NCI-H128 (cell line): ENCODE data around the gene MCM9.
"Not testable (repeated sequence)": the region's sequence is repeated elsewhere in the genome, so short reads cannot be mapped to it uniquely, and the experiment has no call there.

ENCODE experiments used
- DNase-seq: peaks from one replicate; lab custom pipeline; 2025; ENCODE audit not compliant: unreplicated experiment; lab: John Stamatoyannopoulos, UW

Gene MCM9

DNA sequence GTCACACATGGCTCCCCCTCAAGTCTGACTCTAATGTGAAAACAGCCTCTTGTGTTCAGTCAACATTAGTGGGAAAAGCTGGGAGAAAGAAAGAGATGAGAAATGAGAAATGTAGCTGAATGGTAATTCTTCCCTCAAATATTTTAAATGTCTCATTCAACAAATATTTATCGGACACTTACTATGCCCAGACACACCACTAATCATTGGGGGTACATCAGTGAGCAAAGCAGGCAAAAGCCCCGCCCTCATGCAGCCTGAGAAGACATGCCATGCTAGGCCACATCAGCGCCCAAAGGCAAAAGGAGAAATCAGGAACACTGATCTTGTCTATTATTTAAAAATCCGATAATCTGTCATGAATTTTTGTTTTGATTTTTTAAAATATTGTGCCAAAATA is 130.9 kb downstream of the MCM9 start:
- no peak for DNase-seq

DNA sequence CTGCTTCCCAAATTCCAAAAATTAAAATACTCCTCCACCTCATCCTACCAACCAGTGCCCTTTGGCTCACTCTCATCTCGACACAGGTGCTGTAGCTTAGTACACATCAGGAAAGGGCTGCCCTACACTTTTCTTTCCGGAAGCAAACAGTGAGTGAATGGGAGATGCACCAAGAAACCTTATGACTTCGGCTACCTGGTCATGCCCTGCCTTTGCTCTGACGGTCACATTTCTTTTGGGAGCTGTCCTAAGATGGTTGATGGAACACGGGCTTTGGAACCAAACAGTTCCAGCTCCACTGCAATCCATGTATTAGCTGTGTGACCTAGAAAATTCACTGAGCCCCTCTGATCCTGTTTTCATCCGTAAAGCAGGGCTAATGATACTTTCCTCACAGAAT is 133.7 kb downstream of the MCM9 start:
- DNase-seq: no peak

DNA sequence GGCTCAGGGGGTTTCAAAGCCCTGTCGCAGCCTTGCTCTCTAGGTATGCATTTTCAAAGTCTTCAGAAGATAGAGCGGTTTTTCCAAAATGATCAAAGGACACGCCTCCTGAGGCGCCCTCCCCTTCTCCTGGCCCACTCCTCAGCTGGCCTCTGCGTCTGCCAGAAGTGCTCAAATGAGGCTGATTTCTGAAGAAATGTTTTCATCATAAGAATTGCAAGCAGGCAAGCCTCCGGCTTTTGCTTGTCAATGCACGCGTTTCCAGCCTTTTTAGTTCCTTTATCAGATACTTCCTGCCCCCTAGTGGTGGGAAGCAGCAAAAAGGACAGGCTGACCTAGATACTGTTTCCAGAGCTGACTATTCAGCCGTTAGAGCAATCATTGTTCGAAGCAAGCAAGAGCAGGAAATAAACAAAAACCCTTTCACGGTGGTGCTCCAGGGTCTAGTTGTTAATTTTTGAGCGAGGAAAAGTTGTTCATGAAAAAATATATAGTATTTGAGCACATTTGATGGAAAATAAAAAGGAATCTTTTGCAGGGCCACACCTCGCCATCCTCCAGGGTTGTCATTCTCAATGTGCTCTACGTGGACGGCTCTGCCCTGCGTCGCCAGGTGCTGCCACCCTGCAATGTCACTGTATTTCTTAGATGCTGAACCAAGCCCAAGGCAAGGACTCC is 134.4 kb downstream of the MCM9 start:
- peak; percentile 57 for DNase-seq

DNA sequence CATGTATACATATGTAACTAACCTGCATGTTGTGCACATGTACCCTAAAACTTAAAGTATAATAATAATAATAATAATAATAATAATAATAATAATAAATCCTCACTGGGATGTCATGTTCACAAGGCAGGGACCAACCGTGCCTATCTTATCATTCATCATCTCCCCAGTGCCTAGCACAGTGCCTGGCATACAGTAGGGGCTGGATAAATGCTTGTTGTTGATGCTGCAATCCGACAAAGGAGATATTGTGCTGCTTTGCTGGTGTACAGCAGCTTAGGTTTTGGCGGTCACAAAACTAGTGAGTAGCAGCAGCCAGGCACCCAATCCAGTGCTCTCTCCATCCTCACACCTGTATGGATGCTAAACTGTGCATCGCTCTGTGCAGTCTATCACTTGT is 135.1 kb downstream of the MCM9 start:
- no peak for DNase-seq

DNA sequence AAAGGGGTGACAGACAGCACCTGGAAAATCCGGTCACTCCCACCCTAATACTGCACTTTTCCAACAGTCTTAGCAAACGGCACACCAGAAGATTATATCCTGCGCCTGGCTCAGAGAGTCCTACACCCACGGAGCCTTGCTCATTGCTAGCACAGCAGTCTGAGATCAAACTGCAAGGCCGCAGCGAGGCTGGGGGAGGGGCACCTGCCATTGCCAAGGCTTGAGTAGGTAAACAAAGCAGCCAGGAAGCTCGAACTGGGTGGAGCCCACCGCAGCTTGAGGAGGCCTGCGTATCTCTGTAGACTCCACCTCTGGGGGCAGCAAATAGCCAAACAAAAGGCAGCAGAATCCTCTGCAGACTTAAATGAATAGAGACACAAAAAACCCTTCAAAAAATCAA is 138.4 kb downstream of the MCM9 start:
- not testable (repeated sequence) for DNase-seq

DNA sequence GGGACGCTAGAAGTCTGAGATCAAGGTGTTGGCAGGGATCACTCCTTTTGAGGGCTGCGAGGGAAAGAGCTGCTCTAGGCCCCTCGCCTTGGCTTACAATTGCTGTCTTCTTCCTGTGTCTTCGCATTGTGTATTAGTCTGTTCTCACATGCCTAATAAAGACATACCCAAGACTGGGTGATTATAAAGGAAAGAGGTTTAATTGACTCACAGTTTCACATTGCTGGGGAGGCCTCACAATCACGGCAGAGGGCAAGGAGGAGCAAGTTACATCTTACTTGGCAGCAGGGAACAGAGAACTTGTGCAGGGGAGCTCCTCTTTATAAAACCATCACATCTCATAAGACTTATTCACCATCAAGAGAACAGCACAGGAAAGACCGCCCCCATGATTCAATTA is 143.5 kb downstream of the MCM9 start:
- no peak for DNase-seq

DNA sequence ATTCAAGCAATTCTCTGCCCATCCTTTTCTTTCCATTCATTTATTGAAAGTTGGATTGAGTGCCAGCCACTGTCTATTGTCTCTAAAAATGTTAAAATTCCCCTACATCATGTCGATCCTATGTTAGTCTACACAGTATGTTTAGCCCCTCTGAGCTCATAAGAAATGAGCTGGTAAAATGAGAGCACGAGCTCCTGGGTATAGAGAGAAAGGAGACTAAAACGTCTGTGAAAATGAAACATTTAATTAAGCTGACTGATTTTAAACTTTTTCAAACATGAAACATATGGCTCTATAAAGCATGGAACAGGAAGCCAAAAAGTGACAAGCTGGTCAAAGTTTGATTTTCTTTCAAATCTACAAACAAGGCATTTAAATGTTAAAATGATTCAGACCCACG is 145.0 kb downstream of the MCM9 start:
- no peak for DNase-seq

DNA sequence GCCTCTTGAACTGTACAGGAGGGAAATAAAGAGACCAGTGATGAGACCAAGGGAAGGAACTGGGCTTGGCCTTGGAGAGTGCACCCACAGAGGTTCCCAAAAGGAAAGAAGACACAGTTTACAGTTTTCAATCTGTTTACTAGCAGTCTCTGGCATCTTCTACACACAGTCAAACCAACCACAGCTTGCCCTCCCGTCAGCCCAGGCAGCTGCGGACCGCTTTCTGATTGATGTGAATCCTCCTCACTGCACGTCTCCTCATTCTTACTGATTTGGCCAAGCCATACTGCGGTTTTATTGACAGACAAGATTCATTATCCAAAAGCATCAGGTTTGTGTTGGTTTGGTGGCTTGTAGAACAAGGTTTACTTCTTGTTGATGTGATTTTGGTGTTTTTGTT is 145.5 kb downstream of the MCM9 start:
- DNase-seq: no peak

DNA sequence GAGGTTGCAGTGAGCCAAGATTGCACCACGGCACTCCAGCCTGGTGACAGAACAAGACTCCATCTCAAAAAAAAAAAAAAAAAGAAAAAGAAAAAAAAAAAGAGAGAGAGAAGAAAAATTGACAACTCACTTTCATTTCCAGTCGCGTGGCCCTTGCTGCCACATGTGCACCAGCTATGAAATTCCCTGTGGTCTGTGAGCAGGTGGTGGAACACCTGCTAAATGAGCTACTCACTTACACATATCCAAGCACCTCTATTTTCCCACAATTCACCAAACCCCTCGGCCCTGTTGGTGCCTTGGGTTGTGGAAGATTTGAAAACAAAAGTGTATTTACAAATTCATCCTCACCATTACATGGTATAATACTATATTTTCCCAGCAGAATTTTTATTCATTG is 146.3 kb downstream of the MCM9 start:
- DNase-seq: no peak

DNA sequence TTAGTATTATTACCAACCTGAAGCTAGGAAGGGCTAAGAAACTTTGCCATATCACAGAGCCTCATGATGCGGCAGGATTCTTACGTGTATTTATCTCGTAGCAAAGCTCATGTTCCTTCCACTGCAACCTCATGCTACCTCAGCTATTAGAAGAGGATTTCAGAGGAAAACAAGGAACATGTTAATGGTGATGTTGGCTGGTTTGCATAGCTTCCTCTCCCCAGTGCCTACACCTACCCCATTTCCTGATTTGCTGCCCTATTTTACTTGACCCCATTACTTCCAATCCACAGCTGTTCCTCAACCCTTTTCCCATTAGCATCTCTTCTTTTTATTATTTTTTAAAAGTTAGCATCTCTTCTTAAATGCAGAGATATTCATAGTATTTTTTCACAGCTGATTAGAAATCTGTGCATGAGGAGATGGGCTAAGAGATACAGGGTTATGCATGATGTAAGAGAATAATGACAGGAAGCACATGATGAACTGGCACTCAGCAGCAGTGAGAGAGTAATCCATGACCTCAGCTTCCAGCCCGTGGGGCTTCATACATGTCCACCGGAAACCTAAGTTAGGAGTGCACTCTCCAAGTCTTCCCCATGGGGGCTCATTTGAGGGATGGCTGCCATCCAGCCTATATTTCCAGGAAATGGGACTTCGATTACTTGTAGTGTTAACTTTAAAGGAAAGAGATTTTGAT is 147.1 kb downstream of the MCM9 start:
- no peak for DNase-seq

DNA sequence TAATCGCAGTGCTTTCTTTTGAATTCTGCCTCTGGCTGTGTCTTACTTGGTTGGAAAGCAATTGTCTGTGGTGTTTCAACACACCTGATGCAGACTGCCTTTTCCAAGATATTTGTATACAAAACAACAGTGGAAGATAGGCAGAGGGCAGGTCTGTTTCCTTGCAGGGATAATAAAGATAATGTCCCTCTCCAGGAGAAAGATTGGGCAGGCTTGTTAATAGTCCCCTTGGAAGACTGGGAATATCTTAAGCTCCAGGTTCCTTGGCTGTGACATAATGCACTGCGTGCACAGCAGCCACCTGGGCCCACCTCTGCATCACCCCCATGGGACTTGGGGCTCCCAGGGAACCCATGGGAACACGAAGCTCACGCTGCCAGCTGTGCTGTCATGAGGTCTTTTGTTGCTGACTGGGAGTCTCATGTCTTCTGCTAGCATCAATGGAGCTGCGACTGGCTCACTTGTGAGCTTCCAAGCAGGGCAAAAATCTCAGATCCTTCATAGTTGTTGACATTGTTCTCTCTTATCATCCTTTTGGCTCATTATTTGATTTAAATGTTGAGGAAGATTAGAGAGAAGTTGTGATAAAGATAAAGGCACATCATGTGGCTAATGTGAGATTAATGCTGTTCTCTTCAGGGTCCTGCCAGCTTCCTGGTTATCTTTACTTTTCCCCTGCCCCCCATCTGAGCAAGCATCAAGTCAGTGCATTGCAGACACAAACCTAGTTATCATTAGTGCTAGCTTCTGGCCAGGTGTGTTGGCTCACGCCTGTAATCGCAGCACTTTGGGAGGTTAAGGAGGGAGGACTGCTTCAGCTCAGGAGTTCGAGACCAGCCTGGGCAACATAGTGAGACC is 148.1 kb downstream of the MCM9 start:
- no peak for DNase-seq

DNA sequence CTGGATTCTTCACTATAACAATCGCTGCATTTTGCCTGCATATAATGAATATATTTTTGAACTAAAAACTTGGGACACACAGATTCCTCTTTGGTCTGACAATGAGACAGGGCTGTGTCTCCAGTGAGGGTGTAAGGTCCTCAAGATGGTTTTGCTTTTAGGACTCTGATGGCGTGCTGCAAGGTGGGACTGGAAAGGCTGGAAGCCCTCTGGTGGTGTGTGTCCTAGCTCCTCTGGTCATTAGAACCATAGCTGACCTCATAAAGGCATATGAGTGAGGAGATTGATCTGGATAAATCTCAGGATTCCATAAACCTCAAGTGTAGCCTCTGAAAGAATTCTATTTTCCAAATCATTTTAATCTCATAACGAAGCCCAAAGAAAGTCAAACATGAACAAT is 149.4 kb downstream of the MCM9 start:
- no peak for DNase-seq

DNA sequence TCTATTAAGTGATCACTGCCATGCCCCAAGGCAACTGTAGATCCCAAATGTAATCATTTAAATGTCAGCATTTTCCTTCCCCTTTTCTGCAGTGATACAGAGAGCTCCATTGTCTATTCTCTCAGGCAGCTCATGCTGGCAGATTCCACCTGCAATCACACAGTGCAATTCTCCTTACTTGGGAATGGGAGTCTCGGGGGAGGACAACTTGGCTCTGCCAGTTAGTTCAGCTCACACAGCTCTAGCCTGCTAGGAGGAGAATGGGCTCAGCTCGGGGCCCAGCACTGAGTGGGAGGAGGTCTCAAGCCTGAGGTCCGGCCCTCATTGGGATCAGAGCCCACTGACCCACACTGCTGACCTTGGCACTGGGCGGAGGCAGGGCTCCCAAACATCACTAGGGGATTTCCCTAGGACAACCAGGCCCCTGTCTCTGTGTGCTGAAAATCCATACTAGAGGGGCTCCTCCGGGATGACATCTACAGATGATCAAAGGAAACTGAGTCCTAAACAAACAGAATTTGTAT is 150.3 kb downstream of the MCM9 start:
- DNase-seq: no peak

DNA sequence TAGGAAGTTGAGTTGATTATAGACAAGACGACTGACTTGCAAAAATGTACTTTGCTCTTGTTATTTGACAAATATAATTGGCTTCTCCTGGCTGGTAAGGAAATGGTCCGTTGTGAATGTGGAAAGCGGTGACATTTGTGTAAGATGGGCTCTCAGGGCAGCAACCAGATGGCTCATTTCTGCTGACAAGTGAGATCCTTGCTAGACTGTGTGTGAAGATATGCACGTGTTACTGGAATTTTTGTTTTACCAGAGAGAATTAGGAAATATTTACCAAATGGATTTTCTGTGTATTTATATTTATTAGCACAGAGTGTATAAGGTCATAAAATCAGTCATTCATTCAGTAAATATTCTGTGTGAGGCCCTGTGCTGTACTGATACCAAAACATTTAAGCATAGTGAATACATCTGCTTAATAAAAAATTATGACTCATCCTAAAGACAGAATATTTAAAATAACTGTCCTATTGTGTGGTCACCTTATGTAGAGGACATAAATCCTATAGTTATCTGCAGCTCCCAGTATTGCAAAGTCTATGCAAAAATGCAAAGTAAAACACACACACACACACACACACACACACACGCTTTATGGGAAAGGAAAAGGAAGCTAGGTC is 150.9 kb downstream of the MCM9 start:
- no peak for DNase-seq

DNA sequence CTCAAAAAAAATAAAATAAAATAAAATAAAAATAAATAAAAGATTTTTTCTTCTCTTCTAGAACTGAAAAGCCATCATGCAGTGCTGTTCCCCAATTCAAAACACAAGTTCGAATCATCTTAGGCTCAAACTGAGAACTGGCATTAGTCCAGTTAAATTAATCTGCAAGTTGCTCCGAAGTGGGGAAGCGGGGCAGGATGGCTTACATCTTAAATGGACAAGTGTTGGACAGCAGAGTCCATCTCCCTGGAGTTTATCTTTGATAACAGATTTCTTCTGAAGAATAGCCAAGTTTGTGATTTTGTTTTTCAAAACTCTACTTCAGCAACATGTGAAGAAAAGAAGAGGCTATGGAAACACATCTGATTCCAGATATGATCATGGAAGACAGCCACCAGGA is 152.3 kb downstream of the MCM9 start:
- no peak for DNase-seq

DNA sequence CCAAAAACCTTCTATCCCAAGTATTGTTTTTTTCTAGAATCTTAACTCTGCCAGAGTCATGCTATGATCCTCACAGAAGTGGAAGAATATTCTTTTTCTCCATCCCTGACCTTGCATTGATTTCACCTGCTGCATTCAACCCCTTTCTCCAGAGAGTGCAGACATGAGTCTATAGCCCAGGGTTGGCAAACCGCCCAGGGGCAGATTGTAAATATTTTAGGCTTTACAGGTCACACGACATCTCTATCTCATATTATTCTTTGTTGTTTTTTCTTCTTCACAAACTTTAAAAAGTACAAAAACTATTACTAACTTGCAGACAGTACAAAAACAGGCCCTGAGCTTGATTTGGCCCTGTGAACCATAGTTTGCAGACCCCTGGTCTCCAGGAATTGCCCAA is 153.1 kb downstream of the MCM9 start:
- DNase-seq: no peak

DNA sequence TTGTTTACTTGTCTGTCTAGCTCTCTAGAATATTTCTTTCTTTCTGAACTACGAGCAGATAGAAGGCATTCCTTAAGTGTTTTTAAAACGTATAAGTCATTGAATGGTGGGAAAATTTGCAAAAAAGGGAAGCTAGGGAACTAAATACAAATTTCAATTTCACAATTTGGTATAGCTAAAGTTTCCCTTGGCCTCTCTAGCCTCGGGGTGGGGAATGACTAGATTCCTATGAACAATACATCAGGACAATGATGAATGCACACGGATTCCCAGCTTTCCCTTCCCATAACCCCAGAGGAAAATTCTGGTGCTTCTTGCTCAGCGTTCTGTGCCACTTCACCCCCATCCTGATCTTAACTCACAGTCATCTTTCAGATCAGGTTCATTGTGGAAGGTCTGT is 154.3 kb downstream of the MCM9 start:
- no peak for DNase-seq

DNA sequence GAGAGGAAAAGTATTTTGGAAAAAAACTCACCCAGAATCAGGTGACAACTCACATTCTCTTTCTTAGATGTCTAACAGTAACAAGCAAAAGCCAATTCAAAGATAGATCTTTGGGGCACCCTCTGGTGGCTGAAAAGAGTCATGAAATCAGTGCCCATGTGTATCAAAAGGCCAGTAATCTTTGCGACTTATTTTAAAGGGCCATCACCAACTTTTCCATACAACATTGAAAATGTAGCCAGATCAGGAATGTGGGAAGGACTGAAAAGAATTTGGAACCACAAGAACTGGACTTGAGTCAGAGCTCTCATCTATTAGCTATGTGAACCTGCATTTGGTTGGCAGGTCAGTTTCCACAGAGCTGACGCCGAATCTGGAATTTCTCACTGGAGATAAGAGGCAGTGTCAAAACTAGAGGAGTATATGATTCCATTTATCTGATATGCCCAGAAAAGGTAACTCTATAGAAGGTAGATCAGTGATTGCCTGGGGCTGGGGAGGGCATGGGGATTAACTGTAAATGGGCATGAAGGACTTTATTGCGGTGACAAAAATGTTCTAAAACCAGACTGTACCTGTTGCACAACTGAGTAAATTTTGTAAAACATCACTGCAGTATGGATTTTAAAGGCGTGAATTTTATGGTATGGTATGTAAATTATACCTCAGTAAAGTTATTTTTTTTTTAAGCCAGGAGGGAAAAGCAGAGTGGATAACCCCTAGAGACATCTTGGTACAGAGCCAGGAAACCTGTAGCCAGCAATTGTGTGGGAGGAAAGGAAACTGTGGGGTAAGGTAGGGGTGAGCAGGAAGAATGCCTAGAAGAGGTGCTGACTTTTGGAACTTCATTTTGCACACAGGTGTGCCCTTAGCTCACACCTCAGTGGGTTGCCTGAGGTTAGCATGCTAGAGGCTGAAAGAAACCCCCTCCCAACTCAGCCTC is 158.1 kb downstream of the MCM9 start:
- DNase-seq: peak; percentile 20

DNA sequence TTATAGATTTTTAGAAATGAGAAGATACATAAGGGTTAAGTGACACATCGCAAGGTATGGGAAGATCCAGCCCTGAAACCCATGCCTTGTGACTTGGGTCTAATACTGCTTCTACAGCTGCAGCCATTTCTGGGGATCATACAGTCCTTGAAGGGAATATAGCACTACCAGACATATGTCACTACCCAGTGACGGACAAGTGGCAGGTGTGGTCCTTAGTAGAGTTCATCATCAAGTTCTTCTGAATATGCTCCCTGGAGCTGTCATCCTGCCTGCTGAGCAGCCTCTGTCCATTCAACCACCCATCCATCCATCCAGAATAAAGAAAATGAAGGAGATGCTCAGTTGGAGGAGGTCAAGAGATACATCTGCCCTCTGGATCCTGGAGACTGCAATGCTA is 159.6 kb downstream of the MCM9 start:
- no peak for DNase-seq

DNA sequence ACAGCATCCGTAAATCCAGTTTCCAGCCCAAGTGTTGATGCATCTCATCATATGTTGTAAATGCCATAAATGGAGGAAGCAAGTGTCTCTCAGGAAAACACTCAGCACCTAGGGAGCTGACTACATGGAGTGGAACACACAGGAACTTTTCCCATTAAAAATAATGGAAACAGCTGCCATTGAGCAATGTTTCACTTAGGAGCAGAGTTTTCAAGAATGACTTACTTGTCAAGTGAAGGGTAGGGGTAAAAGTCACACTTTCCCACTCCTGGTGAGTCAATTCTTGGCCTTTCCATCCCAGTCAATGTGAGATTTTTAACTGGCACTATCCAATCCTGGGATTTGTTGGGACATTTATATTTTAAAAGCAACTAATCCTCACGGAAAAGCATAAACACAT is 160.4 kb downstream of the MCM9 start:
- no peak for DNase-seq
